ENCODE results near the gene LRMDA.

LRMDA gene

DNA sequence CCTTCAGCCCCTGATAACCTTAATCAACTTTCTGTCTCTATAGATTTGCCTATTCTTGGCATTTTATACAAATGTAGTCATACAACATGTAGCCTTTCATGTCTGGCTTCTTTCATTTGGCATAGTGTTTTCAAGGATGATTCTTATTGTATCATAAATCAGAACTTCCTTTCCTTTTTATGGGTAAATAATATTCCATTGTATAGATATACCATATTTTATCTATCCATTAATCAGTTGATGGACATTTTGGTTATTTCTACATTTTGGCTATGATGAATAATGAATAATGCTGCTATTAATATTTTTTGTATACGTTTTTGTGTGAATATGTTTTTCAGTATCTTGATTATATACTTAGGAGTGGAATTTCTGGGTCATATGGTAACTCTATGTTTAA is 720.8 kb downstream of the LRMDA start:
- DNase-seq = no peak

DNA sequence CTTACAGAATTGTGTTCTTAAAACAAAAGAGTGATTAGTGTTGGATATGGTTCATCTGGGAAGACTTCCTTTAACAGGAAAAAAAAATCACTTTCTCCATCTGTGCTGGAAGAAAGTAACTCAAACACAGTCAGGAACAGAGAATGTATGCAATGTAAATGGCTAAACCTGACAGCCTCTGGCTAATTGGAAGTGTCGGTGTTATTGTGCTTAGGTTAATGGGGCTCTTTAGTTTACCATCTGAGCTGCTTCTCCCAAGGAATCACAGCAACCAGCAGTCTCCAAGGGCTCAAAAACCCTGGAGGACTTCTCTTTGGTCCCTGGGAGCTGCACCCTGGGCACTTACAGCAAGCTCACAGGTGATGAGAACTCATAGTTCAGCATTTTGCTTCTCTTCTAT is 724.5 kb downstream of the LRMDA start:
- no peak for DNase-seq

GRCh38 chr10:76160446-76161300 is 729.2 kb downstream of the LRMDA start:
- no peak for DNase-seq

- DNase-seq = no peak
Observed at GRCh38 chr10:76161301-76161582, 729.8 kb downstream of the LRMDA start.

DNA sequence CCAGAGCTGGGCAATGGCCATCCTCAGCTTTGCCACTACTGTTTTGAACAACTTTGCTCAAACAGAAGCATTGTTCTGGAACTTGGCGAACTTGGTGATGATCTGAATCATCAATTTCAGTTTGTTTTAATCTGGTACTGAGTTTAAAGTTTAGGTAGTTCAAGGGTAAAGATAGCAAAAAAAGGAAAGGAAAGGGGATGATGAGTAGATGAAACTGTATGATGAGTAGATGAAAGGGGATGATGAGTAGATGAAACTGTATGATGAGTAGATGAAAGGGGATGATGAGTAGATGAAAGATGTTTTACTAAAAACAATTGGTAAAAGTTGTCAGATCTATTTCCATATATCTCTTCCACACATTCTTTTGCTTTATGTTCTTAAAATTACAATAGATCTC is 737.0 kb downstream of the LRMDA start:
- DNase-seq = no peak

DNA sequence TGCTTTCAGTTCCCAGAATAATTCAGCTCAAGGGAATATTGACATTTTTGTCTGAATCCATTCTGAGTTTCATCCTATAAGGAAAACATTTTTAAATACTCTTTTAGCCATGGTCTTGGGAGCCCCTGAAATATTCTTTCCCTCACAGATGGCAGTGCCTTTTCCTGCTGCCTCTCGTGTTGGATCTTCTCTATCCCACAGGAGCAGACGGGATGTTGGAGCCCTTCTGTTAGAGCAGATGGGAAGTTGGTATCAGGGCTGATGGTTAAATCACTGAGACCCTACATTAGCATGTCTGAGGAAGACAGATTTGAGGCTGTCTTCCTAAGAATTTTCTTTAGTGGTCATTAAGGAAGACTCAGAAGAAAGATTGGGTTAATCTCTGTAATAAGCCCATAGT is 737.8 kb downstream of the LRMDA start:
- no peak for DNase-seq

DNA sequence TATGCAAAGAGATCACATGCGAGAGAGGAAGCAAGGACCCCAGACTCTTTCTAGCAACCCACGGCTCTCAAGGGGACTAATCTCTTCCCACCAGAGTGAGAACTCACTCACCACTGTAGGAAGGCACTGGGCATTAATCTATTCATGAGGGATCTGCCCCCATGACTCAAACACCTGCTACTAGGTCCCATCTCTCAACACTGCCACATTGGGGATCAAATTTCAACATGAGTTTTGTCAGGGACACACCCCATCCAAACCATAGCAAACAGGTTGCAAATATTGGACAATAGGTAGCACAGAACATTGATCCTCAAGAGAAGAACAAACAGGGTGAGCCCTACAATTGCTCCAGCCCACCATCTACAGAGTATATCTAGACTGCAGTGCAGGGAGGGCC is 740.6 kb downstream of the LRMDA start:
- DNase-seq = no peak

DNA sequence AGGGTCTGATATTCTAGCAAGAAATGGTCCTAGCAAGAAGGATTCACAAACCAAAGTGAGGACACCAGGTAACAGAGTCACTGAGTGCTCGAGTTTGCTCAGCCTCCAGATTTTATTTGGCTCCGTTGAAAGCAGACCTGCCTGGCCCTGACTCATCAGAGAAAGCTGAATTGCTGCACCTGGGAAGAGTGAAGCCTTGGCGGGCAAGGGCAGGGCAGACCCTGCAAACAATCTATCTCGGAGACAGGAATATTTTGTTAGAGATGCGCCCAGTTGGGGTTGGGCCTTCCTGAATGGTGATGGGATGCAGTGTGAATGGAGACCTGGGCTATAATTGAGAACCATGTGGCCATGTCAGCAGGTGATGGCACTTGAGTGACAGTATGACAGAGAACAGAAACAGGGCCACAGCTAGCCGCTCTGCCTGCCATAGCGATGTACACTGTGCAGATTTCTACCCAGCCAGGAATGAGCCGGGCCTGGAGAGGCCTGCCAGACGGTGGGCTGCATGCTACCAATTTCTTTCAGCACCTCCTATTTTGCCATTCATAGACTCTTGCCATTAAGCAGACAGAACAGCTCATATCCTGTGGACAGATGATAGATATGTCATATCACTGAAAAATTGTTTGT is 744.2 kb downstream of the LRMDA start:
- no peak for DNase-seq

DNA sequence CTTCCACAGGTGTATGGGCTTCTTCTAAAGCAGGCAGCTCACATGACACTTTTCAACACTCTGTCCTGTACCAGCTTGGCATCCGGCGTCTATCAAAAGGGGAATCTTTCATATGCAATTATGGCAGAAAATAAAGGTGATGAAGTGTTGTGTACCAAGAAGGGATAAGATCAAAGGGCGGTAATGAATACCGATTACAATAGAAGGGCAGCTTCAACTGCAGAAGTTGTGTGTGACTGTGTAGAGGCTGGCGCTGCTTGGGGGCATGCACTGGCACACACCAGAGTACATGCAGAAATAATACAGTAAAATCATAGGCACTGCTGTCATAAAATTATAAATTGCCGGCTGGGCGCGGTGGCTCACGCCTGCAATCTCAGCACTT is 744.7 kb downstream of the LRMDA start:
- no peak for DNase-seq

DNA sequence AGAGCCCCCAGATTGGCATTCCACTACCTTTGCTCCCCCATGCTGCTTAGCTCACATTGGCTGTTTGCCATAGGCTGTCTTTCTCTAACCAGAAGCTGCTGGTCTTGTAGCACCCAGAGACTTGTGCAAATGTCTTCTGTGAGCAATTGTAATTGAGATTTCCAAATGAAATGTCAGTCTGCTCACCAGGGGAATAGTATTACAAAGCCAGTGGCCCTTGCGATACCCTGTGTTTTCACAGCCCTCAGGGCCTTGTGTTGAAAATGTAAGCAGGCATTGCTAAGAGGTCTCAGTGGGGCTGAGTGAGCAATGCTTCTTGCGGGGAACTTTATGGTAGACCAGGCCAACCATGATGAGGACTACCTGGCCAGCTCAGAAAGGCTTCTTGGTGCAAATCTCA is 746.5 kb downstream of the LRMDA start:
- DNase-seq = no peak

GRCh38 chr10:76178532-76179292 is 747.3 kb downstream of the LRMDA start:
- no peak for DNase-seq

GRCh38 chr10:76179806-76180205 is 748.4 kb downstream of the LRMDA start:
- DNase-seq = no peak

- no peak for DNase-seq
Observed at GRCh38 chr10:76184647-76185046, 753.2 kb downstream of the LRMDA start.

- DNase-seq = no peak
Observed at GRCh38 chr10:76185471-76186301, 754.3 kb downstream of the LRMDA start.

DNA sequence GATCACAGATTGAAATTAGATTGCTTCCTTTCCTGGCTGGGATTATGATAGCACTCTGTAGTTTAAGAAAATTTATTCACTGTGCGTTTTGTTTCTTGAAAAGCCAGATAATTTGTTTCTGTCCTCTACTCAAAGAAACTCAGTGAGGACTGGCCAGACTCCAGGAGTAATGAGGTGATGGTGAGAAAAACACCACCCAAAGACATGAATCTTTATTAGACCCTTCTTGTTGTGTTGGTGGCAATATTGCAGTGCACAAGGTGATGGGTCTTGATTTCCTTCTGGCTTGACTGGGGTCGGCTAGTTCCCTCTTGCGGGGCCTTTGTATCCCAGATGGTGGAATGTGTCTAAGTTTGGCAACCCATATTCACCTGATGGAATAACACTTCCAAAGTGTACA is 756.8 kb downstream of the LRMDA start:
- DNase-seq = no peak

DNA sequence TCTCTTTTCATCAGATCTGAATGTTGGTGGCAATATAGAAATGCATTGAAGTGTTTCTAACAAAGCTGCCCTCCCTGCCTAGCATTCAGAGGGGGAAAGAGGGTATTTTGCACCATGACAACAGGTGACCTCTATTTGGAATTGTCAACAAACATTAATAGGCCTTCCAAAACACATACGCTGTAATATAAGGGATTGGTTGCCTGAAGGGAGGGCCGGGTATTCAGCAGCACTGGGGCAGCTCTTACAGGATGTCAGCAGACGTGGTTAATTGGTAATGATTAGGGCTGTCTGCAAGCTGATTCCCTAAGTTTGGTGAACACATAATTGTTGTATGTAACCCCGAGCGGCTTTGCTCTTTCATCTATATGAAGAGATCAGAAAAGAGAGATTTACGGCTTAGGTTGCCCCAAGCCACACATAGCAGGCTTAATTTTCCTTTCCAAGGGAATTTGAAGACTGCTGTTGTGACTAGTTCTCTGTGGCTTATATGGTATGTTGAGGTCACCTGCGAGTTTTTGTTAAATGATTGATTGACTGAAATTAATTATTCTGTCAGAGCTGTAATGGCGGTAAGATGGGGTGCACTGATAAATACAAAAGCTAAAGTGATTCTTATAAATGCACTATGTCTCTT is 759.3 kb downstream of the LRMDA start:
- DNase-seq = no peak

GRCh38 chr10:76191336-76191735 is 759.9 kb downstream of the LRMDA start:
- DNase-seq = no peak

GRCh38 chr10:76192151-76192550 is 760.7 kb downstream of the LRMDA start:
- DNase-seq = no peak

DNA sequence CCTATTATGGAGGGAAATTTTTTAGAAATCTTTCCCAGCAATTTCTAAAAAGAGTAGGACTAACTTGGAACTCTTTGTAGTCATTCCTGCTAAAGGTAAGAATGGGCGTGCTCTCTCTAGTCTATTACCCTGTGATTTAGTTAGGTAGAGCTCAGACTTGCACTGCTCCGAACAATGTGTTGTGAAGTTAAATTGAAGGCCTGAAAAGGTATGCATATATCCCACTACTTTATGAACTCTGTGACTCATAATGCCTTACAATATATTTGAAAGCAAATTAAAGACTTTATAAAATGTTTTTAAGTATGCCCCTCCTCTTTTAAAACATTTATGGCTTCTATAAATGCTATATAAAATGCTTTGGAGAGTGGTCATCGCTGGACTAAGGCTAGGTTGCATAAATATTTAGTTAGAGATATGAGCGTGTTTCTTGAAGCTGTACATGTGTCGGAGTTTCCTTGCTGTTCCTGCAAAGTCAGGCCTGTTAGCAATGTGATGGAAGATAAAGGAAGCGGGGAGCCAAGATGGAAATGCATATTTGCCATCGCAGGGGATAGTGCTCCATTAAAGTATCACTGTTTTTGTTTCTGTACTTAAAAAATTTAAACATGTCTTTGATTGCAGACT is 761.4 kb downstream of the LRMDA start:
- no peak for DNase-seq

DNA sequence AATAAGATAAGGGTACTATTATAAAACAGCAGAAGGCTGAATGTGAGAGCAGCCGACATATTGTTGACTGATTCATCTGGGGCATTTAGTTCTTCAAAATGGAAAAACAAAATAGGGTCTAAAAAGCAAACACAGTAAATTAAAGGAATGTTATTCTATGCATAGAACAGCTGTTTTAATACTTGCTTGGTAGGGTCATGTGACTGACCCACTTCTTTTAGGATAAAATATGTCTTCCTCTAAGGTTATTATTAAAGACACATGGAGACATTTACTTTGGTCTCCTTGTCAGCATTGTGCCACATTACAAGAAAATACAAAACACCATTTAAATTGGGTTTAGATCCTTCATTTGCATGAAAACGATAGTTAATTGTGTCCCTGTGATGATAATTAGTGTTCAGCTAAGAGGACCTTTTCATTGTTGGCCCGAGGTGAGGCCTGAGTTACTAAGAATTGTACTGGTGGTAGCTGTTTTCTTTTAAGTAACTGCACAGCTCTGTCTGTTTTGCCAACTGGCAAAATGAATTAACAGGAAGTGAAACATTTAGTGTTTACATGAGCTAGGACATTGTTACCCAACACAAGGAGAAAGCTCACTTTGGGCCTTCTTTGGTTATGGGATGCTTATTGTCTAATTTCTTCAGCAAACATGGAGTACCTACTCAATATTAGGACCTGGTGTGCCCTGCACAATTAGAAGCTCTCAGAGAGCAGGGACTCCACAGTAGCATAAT is 764.4 kb downstream of the LRMDA start:
- DNase-seq = no peak

DNA sequence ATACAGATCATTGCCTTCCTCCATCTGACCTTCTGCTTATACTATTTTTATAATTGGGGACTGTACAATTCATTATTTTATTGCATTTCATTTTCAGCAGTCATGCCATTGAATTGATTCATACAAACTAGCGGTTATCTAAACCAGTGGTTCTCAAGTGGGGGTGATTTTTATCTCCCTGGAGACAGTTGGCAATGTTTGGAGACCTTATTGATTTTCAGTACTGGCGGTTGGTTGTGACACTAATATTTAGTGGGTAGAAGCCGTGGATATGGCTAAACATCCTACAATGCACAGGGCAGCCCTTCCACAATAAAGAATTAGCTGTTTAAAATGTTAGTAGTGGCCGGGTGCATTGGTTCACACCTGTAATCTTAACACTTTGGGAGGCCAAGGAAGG is 765.9 kb downstream of the LRMDA start:
- DNase-seq = no peak
